OCI-LY7 (cell line): ENCODE measurements around the gene CCNL1. TPM values are rescaled to one million over a fixed set of nuclear protein-coding genes. Genes with fewer than 3 reads are reported as not detected.
"Not testable (repeated sequence)": the region's sequence is repeated elsewhere in the genome, so short reads cannot be mapped to it uniquely, and the experiment has no call there.

Experiments
- BruUV-seq: library from RNA; stranded (reverse); fragments of 400-500 nt; replicated peaks from 2 replicates; lab custom pipeline; 2021; lab: Mats Ljungman, UMichigan
- CTCF ChIA-PET: fragments of 300-600 bp; sonication (Branson Sonifier 250); formaldehyde crosslinking; loops from one replicate; lab custom pipeline; 2022; ENCODE audit warnings: antibody characterized with exemption; ENCODE audit not compliant: unreplicated experiment; lab: Charles Lee
- POLR2A ChIA-PET: fragments of 300-600 bp; sonication (Branson Sonifier 250); formaldehyde crosslinking; loops from one replicate; lab custom pipeline; 2022; ENCODE audit warnings: antibody characterized with exemption; lab: Charles Lee
- DNase-seq: peaks from one replicate; pipeline ENCODE4 v3.0.0-alpha.2; 2015; ENCODE audit warnings: low spot score
- H2AFZ ChIP-seq: fragments of 200-600 bp; sonication (generic), shearing (Covaris generic); 2 replicates; pipeline ENCODE4 v1.6.1; 2014; ENCODE audit warnings: mild to moderate bottlenecking, antibody characterized with exemption, low read length, moderate library complexity
- H3K27ac ChIP-seq: fragments of 200-600 bp; sonication (generic); 2 replicates; pipeline ENCODE4 v1.5.1; 2014; ENCODE audit warnings: mixed run types, low read depth, mild to moderate bottlenecking, moderate library complexity, low read length, inconsistent platforms; ENCODE audit not compliant: poor library complexity, severe bottlenecking
- H3K36me3 ChIP-seq: fragments of 200-600 bp; sonication (generic); 2 replicates; pipeline ENCODE4 v1.6.1; 2014; ENCODE audit warnings: mild to moderate bottlenecking, antibody characterized with exemption, low read length, moderate library complexity, mixed read lengths; ENCODE audit not compliant: insufficient read depth
- H3K4me1 ChIP-seq: fragments of 200-600 bp; sonication (generic); 2 replicates; pipeline ENCODE4 v1.5.1; 2014; ENCODE audit warnings: mild to moderate bottlenecking, low read length; ENCODE audit not compliant: insufficient read depth, poor library complexity, severe bottlenecking
- H3K4me2 ChIP-seq: fragments of 200-600 bp; sonication (generic); 2 replicates; pipeline ENCODE4 v1.6.1; 2014; ENCODE audit warnings: mild to moderate bottlenecking, low read length
- H3K4me3 ChIP-seq: fragments of 200-600 bp; sonication (generic); 2 replicates; pipeline ENCODE4 v1.5.1; 2014; ENCODE audit warnings: mild to moderate bottlenecking, low read depth, low read length; ENCODE audit not compliant: poor library complexity, severe bottlenecking
- H3K79me2 ChIP-seq: fragments of 200-600 bp; sonication (generic); 2 replicates; pipeline ENCODE4 v1.6.1; 2016; ENCODE audit warnings: low read depth, mild to moderate bottlenecking, low read length, moderate library complexity, mixed read lengths; ENCODE audit not compliant: insufficient read depth
- H3K9me2 ChIP-seq: fragments of 200-600 bp; sonication (generic); 2 replicates; pipeline ENCODE4 v1.6.1; 2016; ENCODE audit warnings: mild to moderate bottlenecking, low read length, mixed read lengths; ENCODE audit not compliant: insufficient read depth
- H3K9me3 ChIP-seq: fragments of 200-600 bp; sonication (generic); 2 replicates; pipeline ENCODE4 v1.6.1; 2014; ENCODE audit warnings: mild to moderate bottlenecking, mixed run types, low read length, mixed read lengths
- H4K20me1 ChIP-seq: fragments of 200-600 bp; sonication (generic); 2 replicates; pipeline ENCODE4 v1.6.1; 2014; ENCODE audit warnings: mild to moderate bottlenecking, antibody characterized with exemption, low read length, moderate library complexity, mixed read lengths; ENCODE audit not compliant: insufficient read depth
- CTCF ChIP-seq: fragments of 200-600 bp; sonication (generic); conservative IDR thresholded peaks from 2 replicates; pipeline ENCODE4 v1.5.1; 2014; ENCODE audit warnings: mild to moderate bottlenecking, antibody characterized with exemption, low read length, moderate library complexity, mixed read lengths
- EZH2phosphoT487 ChIP-seq: fragments of 200-600 bp; sonication (generic); IDR thresholded peaks from 2 replicates; pipeline ENCODE4 v1.6.1; 2018; ENCODE audit warnings: low read depth, borderline replicate concordance, mild to moderate bottlenecking, mixed run types, antibody characterized with exemption, low read length, moderate library complexity, mixed read lengths
- intact Hi-C: fragments of 100-400 bp; cut with micrococcal nuclease; formaldehyde crosslinking; loops from one replicate; pipeline ENCODE4 v1.10.0; 2022; ENCODE audit not compliant: unreplicated experiment
- total RNA-seq, 2 experiments: library from RNA; depleted of rRNA in 1 of 2; stranded (reverse); fragments of >200 nt in 1 of 2; shearing (Covaris generic) in 1 of 2; gene quantifications; 2 replicates each; pipeline ENCODE4 v1.2.3, GENCODE V29; 2014 to 2022

Gene CCNL1
- total RNA-seq, 2 experiments from 2014 or later: 158 to 280 TPM

GRCh38 chr3:157174649-157175498, 14.9 kb upstream of the CCNL1 start:
- no TSS peak for BruUV-seq
- Histone ChIP-seq H3K4me2 (peak overlapping the region; percentile 95), H3K27ac (peak overlapping the region; percentile 86), H3K4me3 (peak overlapping the region; percentile 88), H3K79me2 (peaks cover 23% of the 10 kb centered on the region; the same call in 1 of the 2 replicates), H3K4me1 (peaks cover 26% of the 10 kb centered on the region), H3K9me2 (no peaks in the 10 kb centered on the region), H3K9me3 (peaks cover 8% of the 10 kb centered on the region; the same call in 1 of the 2 replicates), H4K20me1 (no peaks in the 10 kb centered on the region), H2AFZ (peak overlapping the region; percentile 74), H3K36me3 (peaks cover 12% of the 10 kb centered on the region; the same call in 1 of the 2 replicates)
- TF ChIP-seq EZH2phosphoT487 (no peak), CTCF (no peak)
- ChIA-PET CTCF (interaction anchor here (1.0 to 2.0 kb wide), 2 partner anchors 14 to 37 kb away, joined by 4 to 9 read pairs; no protein-coding TSS in a partner anchor), POLR2A (interaction anchor here (0.6 to 7.1 kb wide), 22 partner anchors 12 to 620 kb away, joined by 3 to 245 read pairs (median 4); partner anchors contain the start of genes CCNL1, SSR3 and TIPARP)
- intact Hi-C loops: loop anchor here (1.0 to 10.0 kb wide), 3 partner anchors 15 to 1320 kb away; partner anchors contain the start of genes CCNL1, SLC33A1 and TIPARP
- DNase-seq: peak; percentile 100

GRCh38 chr3:157174290-157174648, 14.3 kb upstream of the CCNL1 start:
- Histone ChIP-seq H3K4me1 (peaks cover 26% of the 10 kb centered on the region), H3K27ac (peak overlapping the region; percentile 86), H3K9me2 (no peaks in the 10 kb centered on the region), H3K36me3 (peaks cover 9% of the 10 kb centered on the region; the same call in 1 of the 2 replicates), H3K4me2 (peak overlapping the region; percentile 95), H4K20me1 (no peaks in the 10 kb centered on the region), H3K9me3 (peaks cover 8% of the 10 kb centered on the region; the same call in 1 of the 2 replicates), H3K79me2 (peaks cover 23% of the 10 kb centered on the region; the same call in 1 of the 2 replicates), H2AFZ (peak overlapping the region; percentile 52), H3K4me3 (peak overlapping the region; percentile 88)
- intact Hi-C loops: loop anchor here (2.0 to 10.0 kb wide), 2 partner anchors 499 to 1319 kb away; partner anchors contain the start of genes SLC33A1 and TIPARP
- no peak for TF ChIP-seq CTCF
- TF ChIP-seq EZH2phosphoT487: no peak
- POLR2A ChIA-PET: interaction anchor here (0.7 to 7.1 kb wide), 12 partner anchors 12 to 620 kb away, joined by 3 to 245 read pairs (median 4); partner anchors contain the start of genes CCNL1, SSR3 and TIPARP
- DNase-seq: peak; percentile 35
- CTCF ChIA-PET: interaction anchor here (2.0 kb wide), 1 partner anchor 14 kb away, joined by 9 read pairs; no protein-coding TSS in a partner anchor
- TSS peak; percentile 99 for BruUV-seq

- not testable (repeated sequence) for BruUV-seq, DNase-seq, H2AFZ ChIP-seq, H4K20me1 ChIP-seq, H3K36me3 ChIP-seq, H3K4me3 ChIP-seq, H3K9me2 ChIP-seq, H3K27ac ChIP-seq, H3K9me3 ChIP-seq, H3K4me2 ChIP-seq
- CTCF ChIA-PET: interaction anchor here (0.7 kb wide), 1 partner anchor 12 kb away, joined by 3 read pairs; no protein-coding TSS in a partner anchor
- Histone ChIP-seq H3K4me1 (peaks cover 27% of the 10 kb centered on the region), H3K79me2 (peaks cover 23% of the 10 kb centered on the region; the same call in 1 of the 2 replicates)
- intact Hi-C loops: loop anchor here (10.0 kb wide), 1 partner anchor 1319 kb away; the partner anchor contains the start of gene SLC33A1
- POLR2A ChIA-PET: interaction anchor here (1.4 to 7.1 kb wide), 4 partner anchors 11 to 84 kb away, joined by 3 to 245 read pairs (median 22); partner anchors contain the start of gene CCNL1
These were observed 13.4 kb upstream of the CCNL1 start for GRCh38 chr3:157173343-157173742.
